HEK293 (cell line): ENCODE measurements around the gene CHST9.

Experiments used
- CTCF ChIA-PET: fragments of 350-600 bp; formaldehyde crosslinking; extraction: SDS; loops from one replicate; lab custom pipeline; 2021; ENCODE audit warnings: antibody characterized with exemption; lab: Yijun Ruan, JAX
- POLR2A ChIA-PET: fragments of 300-600 bp; formaldehyde crosslinking; extraction: SDS; loops from one replicate; lab custom pipeline; 2020; ENCODE audit warnings: antibody characterized with exemption, inconsistent platforms; lab: Yijun Ruan, JAX
- H3K27ac ChIP-seq: fragments of 200-500 bp; sonication (Bioruptor generic); 2 replicates; pipeline ENCODE4 v1.5.1; 2014; ENCODE audit warnings: low read depth, low read length, control low read depth, inconsistent platforms; ENCODE audit errors: extremely low read depth
- H3K36me3 ChIP-seq, 2 experiments: fragments of 200-500 bp in 1 of 2; sonication (Bioruptor generic) in 1 of 2; 1 replicate in 1 of 2; 2 replicates in 1 of 2; pipeline ENCODE4 v1.5.1; 2014 to 2017; ENCODE audit warnings: inconsistent platforms in 2 of 2, low read length in 2 of 2; ENCODE audit not compliant: control insufficient read depth in 2 of 2, insufficient read depth in 1 of 2
- H3K4me1 ChIP-seq: fragments of 200-500 bp; sonication (Bioruptor generic); 2 replicates; pipeline ENCODE4 v1.5.1; 2014; ENCODE audit warnings: mild to moderate bottlenecking, low read length, inconsistent platforms; ENCODE audit not compliant: control insufficient read depth, insufficient read depth
- H3K4me3 ChIP-seq: 2 replicates; pipeline ENCODE4 v1.5.1; 2011; ENCODE audit warnings: low read depth, mild to moderate bottlenecking, control low read depth, low read length, moderate library complexity
- H3K9me3 ChIP-seq: fragments of 200-500 bp; sonication (Bioruptor generic); 2 replicates; pipeline ENCODE4 v1.5.1; 2014; ENCODE audit warnings: low read depth, low read length, inconsistent platforms; ENCODE audit not compliant: control insufficient read depth, insufficient read depth
- GLI4 ChIP-seq: fragments of 450-650 bp; formaldehyde crosslinking; IDR thresholded peaks from 2 replicates; pipeline ENCODE4 v1.5.1; 2016; ENCODE audit warnings: missing biosample characterization, missing genetic modification characterization
- MEIS1 ChIP-seq: sonication (generic); formaldehyde crosslinking; IDR thresholded peaks from 2 replicates; pipeline ENCODE4 v1.8.1; 2022; ENCODE audit warnings: missing genetic modification reagents, mild to moderate bottlenecking, borderline replicate concordance
- OSR2 ChIP-seq: fragments of 450-650 bp; formaldehyde crosslinking; IDR thresholded peaks from 2 replicates; pipeline ENCODE4 v1.5.1; 2016; ENCODE audit warnings: missing biosample characterization, missing genetic modification characterization
- TRIM28 ChIP-seq: IDR thresholded peaks from 2 replicates; pipeline ENCODE4 v1.6.1; 2011; ENCODE audit warnings: low read length, control low read depth, borderline replicate concordance
- ZBTB10 ChIP-seq: fragments of 450-650 bp; formaldehyde crosslinking; IDR thresholded peaks from 2 replicates; pipeline ENCODE4 v1.5.1; 2016; ENCODE audit warnings: missing biosample characterization, missing genetic modification characterization
- ZBTB17 ChIP-seq: fragments of 450-650 bp; formaldehyde crosslinking; IDR thresholded peaks from 2 replicates; pipeline ENCODE4 v1.5.1; 2016; ENCODE audit warnings: missing biosample characterization, missing genetic modification characterization
- ZFHX2 ChIP-seq: fragments of 450-650 bp; formaldehyde crosslinking; conservative IDR thresholded peaks from 2 replicates; pipeline ENCODE4 v1.5.1; 2016; ENCODE audit warnings: missing biosample characterization, missing genetic modification characterization
- ZFP3 ChIP-seq: fragments of 450-650 bp; formaldehyde crosslinking; IDR thresholded peaks from 2 replicates; pipeline ENCODE4 v1.5.1; 2016; ENCODE audit warnings: low read depth, missing biosample characterization, missing genetic modification characterization
- ZFP69B ChIP-seq: fragments of 450-650 bp; formaldehyde crosslinking; IDR thresholded peaks from 2 replicates; pipeline ENCODE4 v1.5.1; 2016; ENCODE audit warnings: missing biosample characterization, missing genetic modification characterization
- ZIC2 ChIP-seq: fragments of 450-650 bp; formaldehyde crosslinking; IDR thresholded peaks from 2 replicates; pipeline ENCODE4 v1.5.1; 2016; ENCODE audit warnings: missing biosample characterization, missing genetic modification characterization
- ZNF112 ChIP-seq: fragments of 450-650 bp; formaldehyde crosslinking; IDR thresholded peaks from 2 replicates; pipeline ENCODE4 v1.5.0; 2017; ENCODE audit warnings: missing biosample characterization, missing genetic modification characterization
- ZNF18 ChIP-seq: fragments of 450-650 bp; formaldehyde crosslinking; IDR thresholded peaks from 2 replicates; pipeline ENCODE4 v1.5.1; 2016; ENCODE audit warnings: missing biosample characterization, missing genetic modification characterization
- ZNF211 ChIP-seq: fragments of 450-650 bp; formaldehyde crosslinking; IDR thresholded peaks from 2 replicates; pipeline ENCODE4 v1.5.1; 2016; ENCODE audit warnings: low read depth, missing biosample characterization, missing genetic modification characterization
- ZNF362 ChIP-seq: fragments of 450-650 bp; formaldehyde crosslinking; IDR thresholded peaks from 2 replicates; pipeline ENCODE4 v1.5.1; 2016; ENCODE audit warnings: missing biosample characterization, missing genetic modification characterization
- ZNF433 ChIP-seq: fragments of 450-650 bp; formaldehyde crosslinking; IDR thresholded peaks from 2 replicates; pipeline ENCODE4 v1.5.1; 2016; ENCODE audit warnings: missing biosample characterization, missing genetic modification characterization, low read depth
- ZNF571 ChIP-seq: fragments of 450-650 bp; formaldehyde crosslinking; IDR thresholded peaks from 2 replicates; pipeline ENCODE4 v1.5.0; 2017; ENCODE audit warnings: missing biosample characterization, missing genetic modification characterization
- ZNF585B ChIP-seq: fragments of 450-650 bp; formaldehyde crosslinking; IDR thresholded peaks from 2 replicates; pipeline ENCODE4 v1.5.1; 2016; ENCODE audit warnings: missing biosample characterization, missing genetic modification characterization
- ZNF639 ChIP-seq: fragments of 450-650 bp; formaldehyde crosslinking; IDR thresholded peaks from 2 replicates; pipeline ENCODE4 v1.5.1; 2016; ENCODE audit warnings: missing biosample characterization, missing genetic modification characterization
- TF ChIP-seq, protein P1 (sequence below): fragments of 450-650 bp; formaldehyde crosslinking; IDR thresholded peaks from 2 replicates; pipeline ENCODE4 v1.5.1; 2016; ENCODE audit warnings: missing biosample characterization, missing genetic modification characterization
- TF ChIP-seq, protein P2 (sequence below): fragments of 450-650 bp; formaldehyde crosslinking; IDR thresholded peaks from 2 replicates; pipeline ENCODE4 v1.5.1; 2016; ENCODE audit warnings: missing biosample characterization, missing genetic modification characterization
- TF ChIP-seq, protein P3 (sequence below): fragments of 450-650 bp; formaldehyde crosslinking; IDR thresholded peaks from 2 replicates; pipeline ENCODE4 v1.5.1; 2016; ENCODE audit warnings: missing biosample characterization, missing genetic modification characterization

The CHST9 gene

GRCh38 chr18:27184115-27185024 is 738 bp downstream of the CHST9 start (continued):
- TF ChIP-seq ZNF362 (tag by site-specific recombination) (no peak), ZNF585B (tag by site-specific recombination) (no peak), ZNF433 (tag by site-specific recombination) (no peak), TRIM28 (no peak), ZFP3 (tag by site-specific recombination) (no peak), ZBTB10 (0 out of 2 replicates have a peak, but pooled peaks have one; percentile 25), ZNF639 (tag by site-specific recombination) (no peak), ZBTB17 (tag by site-specific recombination) (peak; percentile 73; the same call in 1 of the 2 replicates), ZNF18 (no peak), GLI4 (no peak), ZIC2 (no peak), ZNF112 (tag by site-specific recombination) (no peak)
- TF ChIP-seq, protein P1, sequence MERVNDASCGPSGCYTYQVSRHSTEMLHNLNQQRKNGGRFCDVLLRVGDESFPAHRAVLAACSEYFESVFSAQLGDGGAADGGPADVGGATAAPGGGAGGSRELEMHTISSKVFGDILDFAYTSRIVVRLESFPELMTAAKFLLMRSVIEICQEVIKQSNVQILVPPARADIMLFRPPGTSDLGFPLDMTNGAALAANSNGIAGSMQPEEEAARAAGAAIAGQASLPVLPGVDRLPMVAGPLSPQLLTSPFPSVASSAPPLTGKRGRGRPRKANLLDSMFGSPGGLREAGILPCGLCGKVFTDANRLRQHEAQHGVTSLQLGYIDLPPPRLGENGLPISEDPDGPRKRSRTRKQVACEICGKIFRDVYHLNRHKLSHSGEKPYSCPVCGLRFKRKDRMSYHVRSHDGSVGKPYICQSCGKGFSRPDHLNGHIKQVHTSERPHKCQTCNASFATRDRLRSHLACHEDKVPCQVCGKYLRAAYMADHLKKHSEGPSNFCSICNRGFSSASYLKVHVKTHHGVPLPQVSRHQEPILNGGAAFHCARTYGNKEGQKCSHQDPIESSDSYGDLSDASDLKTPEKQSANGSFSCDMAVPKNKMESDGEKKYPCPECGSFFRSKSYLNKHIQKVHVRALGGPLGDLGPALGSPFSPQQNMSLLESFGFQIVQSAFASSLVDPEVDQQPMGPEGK (tag by site-specific recombination), result no peak

DNA sequence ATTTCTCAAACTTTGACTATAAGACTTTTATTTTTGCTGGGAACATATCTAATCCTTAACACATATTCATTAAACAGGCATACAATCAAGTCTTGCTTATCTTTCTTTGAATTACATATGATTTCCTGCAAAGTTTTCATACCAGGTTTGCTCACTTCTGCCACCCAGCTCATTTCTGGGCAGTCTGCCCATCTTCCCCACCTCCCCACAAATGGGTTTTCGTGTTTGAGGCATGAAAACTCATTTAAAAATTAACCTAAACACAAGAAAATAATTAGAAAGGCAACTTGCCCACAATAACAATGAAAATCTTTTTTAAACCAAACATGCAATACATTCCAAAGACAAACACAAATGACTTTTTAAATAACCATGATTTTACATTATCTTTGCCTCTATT is 3.4 kb downstream of the CHST9 start:
- Histone ChIP-seq H3K4me3 (no peak overlapping the region), H3K36me3 (no peaks in the 10 kb centered on the region), H3K27ac (no peak overlapping the region), H3K4me1 (no peaks in the 10 kb centered on the region), H3K9me3 (no peaks in the 10 kb centered on the region)
- TF ChIP-seq OSR2 (tag by site-specific recombination) (no peak), ZNF571 (tag by site-specific recombination) (no peak), ZNF211 (tag by site-specific recombination) (no peak), ZFP69B (no peak), MEIS1 (CRISPR knock-in tag) (no peak), ZFHX2 (tag by site-specific recombination) (no peak)
- TF ChIP-seq, protein P2, sequence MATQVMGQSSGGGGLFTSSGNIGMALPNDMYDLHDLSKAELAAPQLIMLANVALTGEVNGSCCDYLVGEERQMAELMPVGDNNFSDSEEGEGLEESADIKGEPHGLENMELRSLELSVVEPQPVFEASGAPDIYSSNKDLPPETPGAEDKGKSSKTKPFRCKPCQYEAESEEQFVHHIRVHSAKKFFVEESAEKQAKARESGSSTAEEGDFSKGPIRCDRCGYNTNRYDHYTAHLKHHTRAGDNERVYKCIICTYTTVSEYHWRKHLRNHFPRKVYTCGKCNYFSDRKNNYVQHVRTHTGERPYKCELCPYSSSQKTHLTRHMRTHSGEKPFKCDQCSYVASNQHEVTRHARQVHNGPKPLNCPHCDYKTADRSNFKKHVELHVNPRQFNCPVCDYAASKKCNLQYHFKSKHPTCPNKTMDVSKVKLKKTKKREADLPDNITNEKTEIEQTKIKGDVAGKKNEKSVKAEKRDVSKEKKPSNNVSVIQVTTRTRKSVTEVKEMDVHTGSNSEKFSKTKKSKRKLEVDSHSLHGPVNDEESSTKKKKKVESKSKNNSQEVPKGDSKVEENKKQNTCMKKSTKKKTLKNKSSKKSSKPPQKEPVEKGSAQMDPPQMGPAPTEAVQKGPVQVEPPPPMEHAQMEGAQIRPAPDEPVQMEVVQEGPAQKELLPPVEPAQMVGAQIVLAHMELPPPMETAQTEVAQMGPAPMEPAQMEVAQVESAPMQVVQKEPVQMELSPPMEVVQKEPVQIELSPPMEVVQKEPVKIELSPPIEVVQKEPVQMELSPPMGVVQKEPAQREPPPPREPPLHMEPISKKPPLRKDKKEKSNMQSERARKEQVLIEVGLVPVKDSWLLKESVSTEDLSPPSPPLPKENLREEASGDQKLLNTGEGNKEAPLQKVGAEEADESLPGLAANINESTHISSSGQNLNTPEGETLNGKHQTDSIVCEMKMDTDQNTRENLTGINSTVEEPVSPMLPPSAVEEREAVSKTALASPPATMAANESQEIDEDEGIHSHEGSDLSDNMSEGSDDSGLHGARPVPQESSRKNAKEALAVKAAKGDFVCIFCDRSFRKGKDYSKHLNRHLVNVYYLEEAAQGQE, result no peak
- TF ChIP-seq, protein P3, sequence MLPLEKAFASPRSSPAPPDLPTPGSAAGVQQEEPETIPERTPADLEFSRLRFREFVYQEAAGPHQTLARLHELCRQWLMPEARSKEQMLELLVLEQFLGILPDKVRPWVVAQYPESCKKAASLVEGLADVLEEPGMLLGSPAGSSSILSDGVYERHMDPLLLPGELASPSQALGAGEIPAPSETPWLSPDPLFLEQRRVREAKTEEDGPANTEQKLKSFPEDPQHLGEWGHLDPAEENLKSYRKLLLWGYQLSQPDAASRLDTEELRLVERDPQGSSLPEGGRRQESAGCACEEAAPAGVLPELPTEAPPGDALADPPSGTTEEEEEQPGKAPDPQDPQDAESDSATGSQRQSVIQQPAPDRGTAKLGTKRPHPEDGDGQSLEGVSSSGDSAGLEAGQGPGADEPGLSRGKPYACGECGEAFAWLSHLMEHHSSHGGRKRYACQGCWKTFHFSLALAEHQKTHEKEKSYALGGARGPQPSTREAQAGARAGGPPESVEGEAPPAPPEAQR (tag by site-specific recombination), result no peak
- ChIA-PET POLR2A (no interaction called here), CTCF (no interaction called here)
